PC-9 (cell line): Measurements from ENCODE around the gene RBMS3. TPM values are rescaled to one million over a fixed set of nuclear protein-coding genes. Genes with fewer than 3 reads are reported as not detected.

Experiments used
- BruUV-seq: library from RNA; stranded (reverse); fragments of 400-500 nt; replicated peaks from 2 replicates; lab custom pipeline; 2021; lab: Mats Ljungman, UMichigan
- CTCF ChIA-PET: fragments of 300-600 bp; sonication (Branson Sonifier 250); formaldehyde crosslinking; loops from one replicate; lab custom pipeline; 2022; ENCODE audit warnings: antibody characterized with exemption; lab: Charles Lee
- POLR2A ChIA-PET: fragments of 300-600 bp; sonication (Branson Sonifier 250); formaldehyde crosslinking; loops from one replicate; lab custom pipeline; 2022; ENCODE audit warnings: antibody characterized with exemption; ENCODE audit not compliant: unreplicated experiment; lab: Charles Lee
- DNase-seq, 2 experiments: peaks; one replicate each; pipeline versions ENCODE4 v3.0.0 to v3.0.0-alpha.2; 2015 to 2022; ENCODE audit warnings: mixed read lengths in 1 of 2
- H2AFZ ChIP-seq: fragments of 200-600 bp; sonication (generic); 2 replicates; pipeline ENCODE4 v1.8.1; 2017; ENCODE audit warnings: antibody characterized with exemption
- H3F3A ChIP-seq: fragments of 200-600 bp; sonication (generic); 2 replicates; pipeline ENCODE4 v1.8.1; 2017; ENCODE audit warnings: antibody characterized with exemption, mild to moderate bottlenecking, low read depth; ENCODE audit not compliant: insufficient read depth
- H3K27ac ChIP-seq: fragments of 200-600 bp; sonication (generic); 2 replicates; pipeline ENCODE4 v1.6.1; 2016; ENCODE audit warnings: mixed run types
- H3K27me3 ChIP-seq: fragments of 200-600 bp; sonication (generic); 2 replicates; pipeline ENCODE4 v1.6.1; 2016; ENCODE audit warnings: low read depth, mixed run types; ENCODE audit not compliant: insufficient read depth
- H3K36me3 ChIP-seq: fragments of 200-600 bp; sonication (generic); 2 replicates; pipeline ENCODE4 v1.6.1; 2016; ENCODE audit warnings: low read depth, mixed run types
- H3K4me1 ChIP-seq: fragments of 200-600 bp; sonication (generic); replicated peaks from 2 replicates; pipeline ENCODE4 v1.6.1; 2016; ENCODE audit warnings: mixed run types; ENCODE audit not compliant: insufficient read depth
- H3K4me2 ChIP-seq: fragments of 200-600 bp; sonication (generic); 2 replicates; pipeline ENCODE4 v1.6.1; 2017; ENCODE audit warnings: mixed run types
- H3K4me3 ChIP-seq: fragments of 200-600 bp; sonication (generic); 2 replicates; pipeline ENCODE4 v1.6.1; 2016; ENCODE audit warnings: mixed run types
- H3K79me2 ChIP-seq: fragments of 200-600 bp; sonication (generic); 2 replicates; pipeline ENCODE4 v1.6.1; 2017; ENCODE audit warnings: low read depth, mixed run types
- H3K9me2 ChIP-seq: fragments of 200-600 bp; sonication (generic); 2 replicates; pipeline ENCODE4 v1.8.1; 2017; ENCODE audit warnings: mild to moderate bottlenecking; ENCODE audit not compliant: insufficient read depth
- H3K9me3 ChIP-seq: fragments of 200-600 bp; sonication (generic); 2 replicates; pipeline ENCODE4 v1.8.1; 2016; ENCODE audit warnings: low read depth; ENCODE audit not compliant: insufficient read depth
- H4K20me1 ChIP-seq: fragments of 200-600 bp; sonication (generic); 2 replicates; pipeline ENCODE4 v1.8.1; 2017; ENCODE audit not compliant: insufficient read depth
- CTCF ChIP-seq: fragments of 200-600 bp; sonication (generic); conservative IDR thresholded peaks from 2 replicates; pipeline ENCODE4 v1.6.1; 2017; ENCODE audit warnings: mixed run types, antibody characterized with exemption, mild to moderate bottlenecking, moderate library complexity
- EZH2 ChIP-seq: fragments of 200-600 bp; sonication (generic); IDR thresholded peaks from 2 replicates; pipeline ENCODE4 v1.8.0; 2017; ENCODE audit warnings: antibody characterized with exemption, low read depth
- intact Hi-C: fragments of 100-400 bp; cut with micrococcal nuclease; formaldehyde crosslinking; loops from one replicate; pipeline ENCODE4 v1.10.0; 2022; ENCODE audit not compliant: unreplicated experiment
- total RNA-seq: library from RNA; stranded (reverse); gene quantifications from 2 replicates; pipeline ENCODE4 v1.2.3, GENCODE V29; 2021

RBMS3 gene
- total RNA-seq, 1 experiment from 2014 or later, result 3.5 TPM

- Histone ChIP-seq H3K4me2 (no peak overlapping the region), H3K9me2 (no peaks in the 10 kb centered on the region), H4K20me1 (no peaks in the 10 kb centered on the region), H3K4me1 (no peaks in the 10 kb centered on the region), H3K4me3 (no peak overlapping the region), H2AFZ (no peak overlapping the region), H3F3A (no peaks in the 10 kb centered on the region), H3K79me2 (no peaks in the 10 kb centered on the region), H3K27ac (no peak overlapping the region), H3K9me3 (no peaks in the 10 kb centered on the region), H3K36me3 (no peaks in the 10 kb centered on the region), H3K27me3 (no peaks in the 10 kb centered on the region)
- intact Hi-C loops, result no loop called here
- TF ChIP-seq CTCF (no peak), EZH2 (no peak)
- no peak for DNase-seq
- POLR2A ChIA-PET, result no interaction called here
- BruUV-seq, result no TSS peak
- CTCF ChIA-PET, result no interaction called here
Observed at GRCh38 chr3:29438580-29438979, 157.7 kb downstream of the RBMS3 start.

GRCh38 chr3:29440413-29441305 is 159.8 kb downstream of the RBMS3 start:
- Histone ChIP-seq H3K4me1 (no peaks in the 10 kb centered on the region), H3K4me2 (no peak overlapping the region), H3F3A (no peaks in the 10 kb centered on the region), H3K9me3 (no peaks in the 10 kb centered on the region), H3K36me3 (no peaks in the 10 kb centered on the region), H3K4me3 (no peak overlapping the region), H2AFZ (no peak overlapping the region), H3K79me2 (no peaks in the 10 kb centered on the region), H3K9me2 (no peaks in the 10 kb centered on the region), H3K27me3 (no peaks in the 10 kb centered on the region), H3K27ac (no peak overlapping the region), H4K20me1 (no peaks in the 10 kb centered on the region)
- no peak for TF ChIP-seq EZH2
- TF ChIP-seq CTCF, result no peak
- intact Hi-C loops, result no loop called here
- peak in 1 of 2 experiments; percentile 11 for DNase-seq
- POLR2A ChIA-PET, result interaction anchor here (0.7 kb wide), 1 partner anchor 732 kb away, joined by 4 read pairs; no protein-coding TSS in a partner anchor
- BruUV-seq, result no TSS peak
- CTCF ChIA-PET, result no interaction called here

- Histone ChIP-seq H3K4me1 (no peaks in the 10 kb centered on the region), H3K4me2 (no peak overlapping the region), H4K20me1 (no peaks in the 10 kb centered on the region), H3K9me2 (no peaks in the 10 kb centered on the region), H3K79me2 (no peaks in the 10 kb centered on the region), H3K9me3 (no peaks in the 10 kb centered on the region), H3F3A (no peaks in the 10 kb centered on the region), H3K27me3 (no peaks in the 10 kb centered on the region), H3K36me3 (no peaks in the 10 kb centered on the region), H3K4me3 (no peak overlapping the region), H3K27ac (no peak overlapping the region), H2AFZ (no peak overlapping the region)
- intact Hi-C loops, result no loop called here
- TF ChIP-seq EZH2, result no peak
- no peak for TF ChIP-seq CTCF
- CTCF ChIA-PET, result no interaction called here
- BruUV-seq, result no TSS peak
- no peak for DNase-seq
- POLR2A ChIA-PET, result no interaction called here
Observed at GRCh38 chr3:29441422-29441821, 160.6 kb downstream of the RBMS3 start.
